ENCODE results near the gene ADAM10.

The ADAM10 gene

GRCh38 chr15:58547628-58548307, 201.7 kb downstream of the ADAM10 start:
- DNase-seq (ENCODE audit: low read depth, low spot score) = no peak
- POLR2A ChIA-PET = interaction anchor here (0.7 to 1.1 kb wide), 3 partner anchors 32 to 130 kb away, joined by 3 to 4 read pairs (median 3); no protein-coding TSS in a partner anchor
- TF ChIP-seq CTCF (IDR thresholded peaks at IDR 0.05; ENCODE audit: insufficient read depth, low read length, missing control alignments) = no peak
- no peak overlapping the region for H3K4me3 ChIP-seq (ENCODE audit: low read depth, low read length)
- CTCF ChIA-PET = interaction anchor here (0.7 to 1.2 kb wide), 3 partner anchors 9 to 278 kb away, joined by 3 to 4 read pairs (median 4); no protein-coding TSS in a partner anchor

GRCh38 chr15:58546635-58547627, 202.6 kb downstream of the ADAM10 start:
- no peak for TF ChIP-seq CTCF (IDR thresholded peaks at IDR 0.05; ENCODE audit: insufficient read depth, low read length, missing control alignments)
- DNase-seq (ENCODE audit: low read depth, low spot score) = peak; percentile 79
- ChIA-PET CTCF (interaction anchor here (0.7 to 1.2 kb wide), 2 partner anchors 25 to 277 kb away, joined by 4 read pairs; no protein-coding TSS in a partner anchor), POLR2A (interaction anchor here (0.7 to 1.1 kb wide), 3 partner anchors 32 to 129 kb away, joined by 3 to 4 read pairs (median 3); no protein-coding TSS in a partner anchor)
- no peak overlapping the region for H3K4me3 ChIP-seq (ENCODE audit: low read depth, low read length)

- DNase-seq (ENCODE audit: low read depth, low spot score) = no peak
- H3K4me3 ChIP-seq (ENCODE audit: low read depth, low read length) = no peak overlapping the region
- TF ChIP-seq CTCF (IDR thresholded peaks at IDR 0.05; ENCODE audit: insufficient read depth, low read length, missing control alignments) = no peak
- POLR2A ChIA-PET = no interaction called here
- CTCF ChIA-PET = no interaction called here
These were observed 203.4 kb downstream of the ADAM10 start for GRCh38 chr15:58546066-58546591.

- POLR2A ChIA-PET = no interaction called here
These were observed 204.0 kb downstream of the ADAM10 start for GRCh38 chr15:58545307-58546065.

GRCh38 chr15:58544756-58545155, 204.8 kb downstream of the ADAM10 start:
- H3K4me3 ChIP-seq (ENCODE audit: low read depth, low read length) = no peak overlapping the region
- ChIA-PET CTCF (interaction anchor here (0.6 kb wide), 1 partner anchor 31 kb away, joined by 3 read pairs; no protein-coding TSS in a partner anchor), POLR2A (no interaction called here)
- DNase-seq (ENCODE audit: low read depth, low spot score) = no peak
- TF ChIP-seq CTCF (IDR thresholded peaks at IDR 0.05; ENCODE audit: insufficient read depth, low read length, missing control alignments) = no peak

More at GRCh38 chr15:58545307-58546065, 204.0 kb downstream of the ADAM10 start:
- CTCF ChIA-PET = no interaction called here
- H3K4me3 ChIP-seq (ENCODE audit: low read depth, low read length) = no peak overlapping the region
- no peak for TF ChIP-seq CTCF (IDR thresholded peaks at IDR 0.05; ENCODE audit: insufficient read depth, low read length, missing control alignments)
- no peak for DNase-seq (ENCODE audit: low read depth, low spot score)

Measured in AG04449 (cell line).